ENCODE data around the gene EFCAB5. TPM values are rescaled to one million over a fixed set of nuclear protein-coding genes. Genes with fewer than 3 reads are reported as not detected.
A peak's percentile ranks its signal among the peaks of the same experiment; 100 is the strongest.

The EFCAB5 gene
- total and polyA plus RNA-seq, 2 of the 13 experiments (the other 11 are each of a cell fraction or from before 2014, with no cell fraction given): 0.15 TPM; not detected in 1

GRCh38 chr17:30104575-30105339, 163.3 kb downstream of the EFCAB5 start (continued):
- TF ChIP-seq IRF9 (CRISPR knock-in tag; IDR thresholded peaks at IDR 0.05; ENCODE audit: borderline replicate concordance) (no peak), SMAD1 (CRISPR knock-in tag; IDR thresholded peaks at IDR 0.05; ENCODE audit: borderline replicate concordance, low read depth) (no peak), ZNF768 (CRISPR knock-in tag; IDR thresholded peaks at IDR 0.05) (no peak), ZNF530 (CRISPR knock-in tag; IDR thresholded peaks at IDR 0.05; ENCODE audit: low read depth) (no peak), ZNF367 (CRISPR knock-in tag; IDR thresholded peaks at IDR 0.05; ENCODE audit: borderline replicate concordance) (no peak), SALL1 (CRISPR knock-in tag; IDR thresholded peaks at IDR 0.05) (peak; percentile 72), ZNF589 (CRISPR knock-in tag; conservative IDR thresholded peaks at IDR 0.05) (no peak), MIER3 (CRISPR knock-in tag; IDR thresholded peaks at IDR 0.05; ENCODE audit: borderline replicate concordance) (0 out of 2 replicates have a peak, but pooled peaks have one; percentile 17), RERE (CRISPR knock-in tag; IDR thresholded peaks at IDR 0.05; ENCODE audit: low read depth) (no peak), ZNF790 (CRISPR knock-in tag; IDR thresholded peaks at IDR 0.05; ENCODE audit: borderline replicate concordance) (no peak), FOXA1 (IDR thresholded peaks at IDR 0.05) (no peak), FOXA1 (CRISPR knock-in tag; IDR thresholded peaks at IDR 0.05) (no peak), SIX4 (CRISPR knock-in tag; IDR thresholded peaks at IDR 0.05) (no peak), ZNF33B (CRISPR knock-in tag; IDR thresholded peaks at IDR 0.05) (no peak), CBFB (CRISPR knock-in tag; IDR thresholded peaks at IDR 0.05) (no peak), ZFAT (CRISPR knock-in tag; conservative IDR thresholded peaks at IDR 0.05) (no peak), TOE1 (CRISPR knock-in tag; IDR thresholded peaks at IDR 0.05) (no peak), MED8 (CRISPR knock-in tag; IDR thresholded peaks at IDR 0.05; ENCODE audit: insufficient replicate concordance) (no peak), RAD51 (IDR thresholded peaks at IDR 0.05; ENCODE audit: borderline replicate concordance) (no peak), POGZ (CRISPR knock-in tag; IDR thresholded peaks at IDR 0.05) (no peak), ZNF549 (CRISPR knock-in tag; IDR thresholded peaks at IDR 0.05) (no peak), ZBTB7B (CRISPR knock-in tag; IDR thresholded peaks at IDR 0.05) (0 out of 2 replicates have a peak, but pooled peaks have one; percentile 63), MED13 (CRISPR knock-in tag; IDR thresholded peaks at IDR 0.05) (no peak)
- TF ChIP-seq, protein P1, sequence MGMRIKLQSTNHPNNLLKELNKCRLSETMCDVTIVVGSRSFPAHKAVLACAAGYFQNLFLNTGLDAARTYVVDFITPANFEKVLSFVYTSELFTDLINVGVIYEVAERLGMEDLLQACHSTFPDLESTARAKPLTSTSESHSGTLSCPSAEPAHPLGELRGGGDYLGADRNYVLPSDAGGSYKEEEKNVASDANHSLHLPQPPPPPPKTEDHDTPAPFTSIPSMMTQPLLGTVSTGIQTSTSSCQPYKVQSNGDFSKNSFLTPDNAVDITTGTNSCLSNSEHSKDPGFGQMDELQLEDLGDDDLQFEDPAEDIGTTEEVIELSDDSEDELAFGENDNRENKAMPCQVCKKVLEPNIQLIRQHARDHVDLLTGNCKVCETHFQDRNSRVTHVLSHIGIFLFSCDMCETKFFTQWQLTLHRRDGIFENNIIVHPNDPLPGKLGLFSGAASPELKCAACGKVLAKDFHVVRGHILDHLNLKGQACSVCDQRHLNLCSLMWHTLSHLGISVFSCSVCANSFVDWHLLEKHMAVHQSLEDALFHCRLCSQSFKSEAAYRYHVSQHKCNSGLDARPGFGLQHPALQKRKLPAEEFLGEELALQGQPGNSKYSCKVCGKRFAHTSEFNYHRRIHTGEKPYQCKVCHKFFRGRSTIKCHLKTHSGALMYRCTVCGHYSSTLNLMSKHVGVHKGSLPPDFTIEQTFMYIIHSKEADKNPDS (CRISPR knock-in tag; IDR thresholded peaks at IDR 0.05): no peak
